ENCODE measurements around the gene FAIM2.
"Not testable (repeated sequence)": the region's sequence is repeated elsewhere in the genome, so short reads cannot be mapped to it uniquely, and the experiment has no call there.

FAIM2 gene

GRCh38 chr12:49880756-49881414, 22.8 kb downstream of the FAIM2 start:
- no peak for DNase-seq (ENCODE audit: low read depth)
- H3K4me3 ChIP-seq (ENCODE audit: low read depth, low read length) = no peak overlapping the region
- TF ChIP-seq CTCF (IDR thresholded peaks at IDR 0.05; ENCODE audit: low read depth, low read length, missing control alignments) = no peak

- not testable (repeated sequence) for H3K4me3 ChIP-seq (ENCODE audit: low read depth, low read length); DNase-seq (ENCODE audit: low read depth)
These were observed 24.6 kb downstream of the FAIM2 start for GRCh38 chr12:49879065-49879464.

GRCh38 chr12:49878021-49878420, 25.7 kb downstream of the FAIM2 start:
- TF ChIP-seq CTCF (IDR thresholded peaks at IDR 0.05; ENCODE audit: low read depth, low read length, missing control alignments) = no peak
- no peak for DNase-seq (ENCODE audit: low read depth)
- H3K4me3 ChIP-seq (ENCODE audit: low read depth, low read length) = no peak overlapping the region

GRCh38 chr12:49877066-49877465, 26.6 kb downstream of the FAIM2 start:
- H3K4me3 ChIP-seq (ENCODE audit: low read depth, low read length) = no peak overlapping the region
- no peak for TF ChIP-seq CTCF (IDR thresholded peaks at IDR 0.05; ENCODE audit: low read depth, low read length, missing control alignments)
- no peak for DNase-seq (ENCODE audit: low read depth)

- no peak overlapping the region for H3K4me3 ChIP-seq (ENCODE audit: low read depth, low read length)
- no peak for TF ChIP-seq CTCF (IDR thresholded peaks at IDR 0.05; ENCODE audit: low read depth, low read length, missing control alignments)
- DNase-seq (ENCODE audit: low read depth) = no peak
These were observed 27.6 kb downstream of the FAIM2 start for GRCh38 chr12:49876070-49876469.

GRCh38 chr12:49875115-49875720, 28.5 kb downstream of the FAIM2 start:
- no peak overlapping the region for H3K4me3 ChIP-seq (ENCODE audit: low read depth, low read length)
- no peak for TF ChIP-seq CTCF (IDR thresholded peaks at IDR 0.05; ENCODE audit: low read depth, low read length, missing control alignments)
- no peak for DNase-seq (ENCODE audit: low read depth)

- H3K4me3 ChIP-seq (ENCODE audit: low read depth, low read length) = no peak overlapping the region
- no peak for TF ChIP-seq CTCF (IDR thresholded peaks at IDR 0.05; ENCODE audit: low read depth, low read length, missing control alignments)
- no peak for DNase-seq (ENCODE audit: low read depth)
These were observed 29.4 kb downstream of the FAIM2 start for GRCh38 chr12:49874142-49874897.

Measured in GM12864 (cell line).